Kasumi-1 (cell line): Measurements from ENCODE around the gene MGST3.
"Not testable (repeated sequence)": the region's sequence is repeated elsewhere in the genome, so short reads cannot be mapped to it uniquely, and the experiment has no call there.

ENCODE experiments used
- DNase-seq, 2 experiments: peaks; one replicate each; lab custom pipeline; 2025; lab: John Stamatoyannopoulos, UW

The MGST3 gene

DNA sequence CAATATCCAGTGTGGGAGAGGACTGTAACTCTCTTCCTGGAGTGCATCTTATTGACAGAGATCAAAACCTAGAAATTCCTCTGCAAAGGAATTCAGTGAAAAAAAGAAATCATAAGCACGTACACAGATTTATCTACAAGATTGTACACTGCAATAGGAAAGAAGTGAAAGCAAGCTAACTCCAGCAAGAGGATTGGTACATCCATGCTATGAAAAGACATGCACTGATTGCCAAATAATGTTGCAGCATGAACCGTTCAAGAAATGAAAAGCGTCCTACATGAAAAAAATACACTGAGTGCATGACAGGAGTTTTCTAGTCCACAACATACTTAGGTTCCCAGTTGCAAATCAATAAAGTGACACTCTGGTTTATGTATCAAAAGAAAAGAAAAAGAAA is 1.9 kb upstream of the MGST3 start:
- DNase-seq = no peak

DNA sequence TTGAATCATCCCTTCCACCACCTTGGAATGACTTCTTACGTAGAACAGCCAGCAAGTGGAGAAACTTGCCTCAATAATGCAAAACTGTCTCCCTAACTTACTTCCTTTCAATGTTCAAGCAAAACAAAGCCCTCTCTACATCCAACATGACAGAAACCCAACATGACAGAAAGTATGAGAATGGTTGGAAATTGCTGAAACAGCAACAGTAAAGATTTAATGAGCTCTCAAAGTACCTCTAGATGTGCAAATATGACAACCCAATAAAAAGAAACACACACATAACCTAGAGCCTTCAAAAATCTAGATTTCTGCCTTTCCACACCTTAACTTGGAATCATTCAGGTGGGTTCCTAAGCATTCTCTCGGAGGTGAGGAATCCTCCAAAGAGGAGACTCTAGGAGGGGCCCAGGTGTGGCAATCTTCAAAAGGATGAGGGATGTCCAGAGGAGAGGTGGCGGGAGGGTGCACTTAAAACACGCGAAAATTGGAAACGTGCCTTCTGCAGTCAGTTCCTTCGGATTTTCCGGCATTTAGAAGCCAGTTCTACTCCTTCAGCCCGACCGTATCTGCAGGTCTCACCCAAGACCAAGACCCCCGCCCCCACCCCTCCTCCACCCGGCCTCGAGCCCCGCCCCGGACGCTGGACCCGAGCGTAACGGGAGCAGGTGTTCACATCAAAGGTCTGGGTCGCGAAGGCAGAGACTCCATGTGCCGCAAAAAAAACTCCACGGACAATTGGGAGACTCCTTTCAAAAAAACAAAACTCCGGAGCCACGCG is 996 bp upstream of the MGST3 start:
- DNase-seq = peak in 1 of 2 experiments; percentile 57

DNA sequence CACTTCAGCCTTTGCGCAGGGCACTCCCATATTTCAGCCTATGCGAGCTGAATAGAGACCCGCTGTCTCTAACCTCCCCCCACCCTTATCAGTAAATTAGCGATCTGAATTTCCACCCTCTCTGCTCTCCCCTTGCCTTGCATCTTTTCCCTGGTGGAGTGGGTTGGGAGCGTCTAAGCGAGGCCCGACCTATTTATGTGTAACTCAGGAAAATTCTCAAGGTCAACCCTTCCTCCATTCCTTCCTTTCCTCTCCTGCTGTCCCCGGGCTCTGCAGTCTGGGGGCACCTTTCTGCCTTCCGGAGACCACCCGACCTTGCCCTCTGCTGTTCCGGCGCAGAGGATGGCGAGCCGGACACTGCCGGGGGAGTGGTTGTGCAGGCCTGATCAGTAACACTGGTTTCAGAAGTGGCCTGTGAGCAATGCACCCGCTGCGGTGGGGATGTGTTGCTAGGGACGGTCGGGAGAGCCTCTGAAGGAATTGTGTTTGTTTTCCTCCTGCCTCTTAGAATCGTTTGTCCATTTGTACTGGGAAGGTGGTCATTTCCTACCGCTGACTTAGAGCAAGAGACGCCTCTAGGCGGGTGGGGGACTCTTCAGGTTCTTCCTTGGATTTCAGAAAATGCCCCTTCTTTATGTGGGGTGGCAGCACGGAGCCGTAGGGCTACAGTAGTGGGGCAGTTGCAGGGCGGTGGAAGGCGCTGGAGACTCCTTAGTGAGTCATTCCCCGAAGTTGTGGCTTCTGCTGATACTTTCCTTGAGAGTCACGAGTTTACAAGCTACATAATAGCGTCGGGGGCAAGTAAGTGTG is 513 bp downstream of the MGST3 start:
- peak; percentile 74 to 85 for DNase-seq

DNA sequence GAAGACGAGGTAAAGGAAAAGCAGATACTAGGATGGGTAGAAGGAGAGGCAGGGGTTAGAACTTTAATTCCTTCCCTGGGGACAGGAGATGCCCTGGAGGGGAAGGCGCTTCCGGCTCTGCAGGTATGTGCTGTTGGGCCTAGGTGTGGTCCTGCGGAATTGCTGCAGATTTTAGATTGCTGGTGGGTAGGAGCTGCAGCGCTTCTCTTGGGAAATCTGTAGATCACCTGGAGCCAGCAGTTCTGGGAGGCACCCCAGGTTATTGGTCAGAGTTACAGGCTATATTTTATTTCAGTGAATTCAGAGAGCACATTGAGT is 1.1 kb downstream of the MGST3 start:
- DNase-seq = no peak

DNA sequence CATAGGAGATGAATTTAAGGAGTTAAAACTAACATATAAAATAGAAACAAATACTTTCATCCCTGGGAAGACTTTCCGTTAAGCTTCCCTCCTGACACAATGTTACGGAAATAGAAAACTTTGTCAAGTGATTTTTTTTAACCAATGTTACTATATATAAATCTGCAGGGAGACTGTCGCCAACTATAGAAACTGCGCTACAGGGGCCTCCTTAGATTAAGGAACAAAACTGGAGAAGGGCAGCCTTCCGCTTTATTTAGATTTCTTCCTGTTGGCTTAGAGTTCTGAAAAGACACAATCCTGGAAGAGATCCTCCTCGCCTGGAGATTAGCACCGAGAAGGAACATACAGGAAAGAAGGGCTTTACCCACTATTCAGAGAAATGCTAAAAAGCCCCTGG is 1.5 kb downstream of the MGST3 start:
- DNase-seq = peak; percentile 30 to 48

DNA sequence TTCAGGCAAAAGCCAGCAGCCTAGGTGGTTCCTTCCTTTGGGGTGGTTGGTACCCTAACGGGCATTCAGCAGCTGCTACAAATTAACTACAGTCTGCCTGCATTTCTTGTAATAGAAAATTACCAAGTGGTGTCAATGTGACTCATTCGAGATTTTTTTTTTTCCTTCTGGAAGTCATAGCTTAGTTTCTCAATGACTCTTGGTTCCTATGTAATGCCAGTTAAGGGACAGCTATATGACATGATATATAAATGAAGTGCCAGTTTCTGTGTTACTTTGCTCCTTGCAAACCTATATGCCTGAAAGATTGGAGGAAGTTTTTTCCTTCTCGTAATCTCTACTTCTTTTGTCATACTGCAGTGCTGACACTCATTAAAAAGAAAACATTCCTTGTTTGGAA is 2.6 kb downstream of the MGST3 start:
- DNase-seq = no peak

DNA sequence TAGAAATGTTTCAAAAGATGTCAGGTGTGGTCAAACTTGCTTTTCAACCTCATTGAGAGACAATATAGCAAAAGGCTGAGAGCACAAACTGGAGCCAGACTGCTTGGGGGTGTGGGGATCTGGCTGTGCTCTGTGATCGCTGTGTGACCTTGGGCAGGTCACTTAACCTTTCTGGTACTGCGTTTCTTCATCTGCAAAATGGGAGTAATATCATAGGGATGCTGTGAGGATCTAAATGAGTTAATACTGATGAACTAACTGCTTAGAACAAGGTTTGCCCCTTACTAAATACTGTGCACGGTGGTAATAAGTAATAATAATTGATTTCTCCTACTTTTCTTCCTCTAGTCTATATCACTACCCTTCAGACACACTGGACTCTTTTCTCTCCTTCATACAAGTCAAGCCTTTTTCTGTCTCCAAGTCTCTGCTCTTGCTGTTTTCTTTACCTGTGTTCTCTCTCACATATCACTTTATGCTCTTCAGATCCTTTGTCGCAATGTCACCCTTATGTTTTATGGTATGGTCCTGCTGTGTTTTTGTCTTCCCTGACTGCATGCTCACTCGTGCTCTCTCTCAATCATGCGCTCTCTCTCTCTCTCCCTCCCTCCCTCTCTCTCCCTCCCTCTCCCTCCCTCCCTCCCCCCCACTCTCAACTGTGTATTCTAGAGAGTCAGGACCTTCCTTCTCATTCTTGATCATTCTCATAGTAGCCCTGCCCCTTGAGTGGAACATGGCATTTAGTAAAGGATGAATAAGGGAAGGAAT is 3.3 kb downstream of the MGST3 start:
- DNase-seq = no peak

DNA sequence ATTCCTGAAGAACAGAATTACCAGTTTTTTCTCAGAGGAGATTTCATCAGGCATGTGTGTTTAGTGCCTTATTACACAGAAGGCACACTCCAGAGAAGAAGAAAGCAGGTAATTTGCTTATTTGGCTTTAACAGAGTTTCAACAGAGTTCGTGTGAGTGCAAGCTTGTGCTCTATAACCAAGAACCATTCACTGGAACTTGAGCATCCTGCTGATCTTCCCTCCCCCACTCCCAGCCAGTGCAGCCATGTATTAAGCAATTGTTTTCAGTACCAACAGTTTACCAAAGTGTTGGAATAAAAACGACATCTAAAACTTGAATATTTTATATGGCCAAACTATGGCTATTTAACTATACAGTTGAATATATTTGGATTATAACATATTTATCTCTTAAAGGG is 4.3 kb downstream of the MGST3 start:
- no peak for DNase-seq

DNA sequence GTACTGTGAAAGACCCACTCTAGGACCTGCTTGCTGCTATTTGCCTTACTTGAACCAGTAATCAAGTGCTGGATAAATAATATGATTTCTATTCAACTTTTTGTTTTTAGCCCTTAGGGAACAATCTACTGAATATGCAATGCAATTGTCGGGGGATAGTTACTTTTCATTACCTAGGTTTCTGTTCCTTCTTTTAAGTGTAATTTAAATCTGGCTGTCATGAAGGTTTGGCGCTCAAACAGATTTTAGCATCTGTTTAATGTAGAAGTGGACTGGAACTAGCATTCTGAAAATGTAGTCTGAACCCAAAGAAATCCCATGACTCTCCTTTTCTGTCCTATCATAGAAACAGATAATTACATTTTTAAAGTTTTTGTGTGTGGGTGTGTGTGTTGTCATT is 4.8 kb downstream of the MGST3 start:
- no peak for DNase-seq

DNA sequence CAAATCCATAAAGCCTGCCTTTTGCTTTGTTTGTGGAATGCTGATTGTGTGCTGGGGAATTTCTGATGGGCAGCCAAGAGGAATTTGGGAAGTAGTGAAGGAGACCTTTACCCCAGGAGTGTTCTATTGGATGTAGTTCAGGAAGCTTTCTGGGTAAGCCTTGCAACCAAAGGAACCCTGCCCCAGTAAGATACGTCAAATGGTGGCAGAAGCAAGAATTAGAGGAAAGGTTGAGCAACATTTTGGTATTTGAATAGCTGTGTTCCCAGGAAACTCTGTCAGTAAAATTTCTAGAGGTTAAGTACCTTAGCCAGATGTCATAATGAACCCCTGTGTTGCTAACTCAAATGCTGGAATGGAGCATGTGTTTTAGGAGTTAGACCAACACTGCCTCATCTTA is 6.4 kb downstream of the MGST3 start:
- no peak for DNase-seq

DNA sequence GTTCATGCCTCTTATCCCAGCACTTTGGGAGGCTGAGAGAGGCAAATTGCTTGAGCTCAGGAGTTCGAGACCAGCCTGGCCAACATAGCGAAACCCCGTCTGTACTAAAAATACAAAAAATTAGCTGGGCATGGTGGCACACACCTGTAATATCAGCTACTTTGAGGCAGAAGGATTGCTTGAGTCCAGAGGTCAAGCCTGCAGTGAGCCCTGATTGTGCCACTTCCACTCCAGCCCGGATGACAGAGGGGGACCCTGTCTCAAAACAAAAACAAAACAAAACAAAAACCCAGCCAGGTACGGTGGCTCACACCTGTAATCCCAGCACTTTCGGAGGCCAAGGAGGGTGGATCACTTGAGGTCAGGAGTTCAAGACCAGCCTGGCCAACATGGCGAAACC is 7.2 kb downstream of the MGST3 start:
- DNase-seq = not testable (repeated sequence)

DNA sequence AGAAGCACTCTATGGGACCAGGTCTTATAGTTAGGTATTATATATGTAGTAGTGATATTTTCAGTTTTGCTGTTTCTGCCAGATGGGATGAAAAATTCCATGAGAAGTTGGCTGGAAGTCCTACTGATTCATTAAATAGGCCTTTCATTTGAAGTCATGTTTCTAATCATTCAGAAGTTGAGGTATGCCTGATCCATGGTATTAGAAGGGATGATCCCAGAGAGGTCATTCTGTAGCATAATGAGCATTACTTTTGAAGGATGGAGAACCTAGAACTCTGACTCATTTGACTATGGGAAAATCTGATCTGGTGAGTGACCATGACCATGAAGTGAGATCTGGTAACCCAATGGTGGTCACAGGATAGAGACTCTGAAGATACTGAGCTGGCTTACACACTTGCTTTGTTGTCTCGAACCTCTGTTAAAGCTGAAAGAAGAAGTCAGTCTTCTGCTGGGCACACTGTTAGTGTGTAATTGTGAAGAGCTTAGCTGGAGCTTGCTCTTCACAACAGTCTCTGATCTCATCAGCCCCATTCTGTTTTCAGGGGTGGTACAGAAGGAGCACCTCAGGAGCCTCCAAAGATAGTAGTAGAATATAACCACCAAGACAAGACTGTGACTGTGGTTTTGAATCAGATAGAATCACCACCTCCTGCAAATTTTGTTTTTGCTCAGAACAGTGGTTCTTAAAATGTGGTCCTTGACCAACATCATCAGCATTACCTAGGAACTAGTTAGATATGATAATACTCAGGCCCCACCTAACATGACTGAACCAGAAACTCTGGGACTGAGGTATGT is 9.0 kb downstream of the MGST3 start:
- DNase-seq = no peak

DNA sequence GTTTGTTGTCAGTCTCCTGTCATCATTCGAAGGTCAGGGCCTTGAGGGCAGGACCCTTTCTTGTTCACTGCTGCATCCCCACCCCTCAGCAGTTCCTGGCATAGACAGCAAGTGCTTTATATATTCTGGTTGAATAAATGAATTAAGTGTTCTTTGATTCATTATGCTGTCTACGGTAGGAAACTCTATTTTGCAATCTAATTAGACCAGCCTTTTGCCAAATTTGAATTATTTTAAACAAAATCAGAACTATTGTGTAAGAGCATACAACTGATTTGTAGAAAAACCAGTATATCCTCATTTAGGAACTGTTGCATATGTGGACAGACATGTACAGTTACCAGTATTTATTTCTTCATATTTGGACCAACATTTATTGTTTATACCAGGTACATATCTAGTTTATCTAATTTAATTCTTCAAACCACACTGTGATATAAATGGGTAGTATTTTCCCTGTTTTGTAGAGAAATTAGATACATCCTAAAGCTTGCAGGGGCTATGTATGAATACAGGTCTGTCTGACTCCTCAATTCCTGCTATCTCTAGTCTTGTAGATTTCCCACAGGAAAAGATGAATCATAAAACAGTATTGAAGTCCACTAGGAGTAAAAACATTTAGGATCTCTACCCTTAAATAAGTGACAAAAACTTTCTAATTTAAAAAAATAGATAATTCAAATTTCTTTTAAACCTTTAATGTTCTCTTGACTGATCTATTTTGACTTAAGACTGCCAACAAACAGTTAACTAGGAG is 10.4 kb downstream of the MGST3 start:
- no peak for DNase-seq

DNA sequence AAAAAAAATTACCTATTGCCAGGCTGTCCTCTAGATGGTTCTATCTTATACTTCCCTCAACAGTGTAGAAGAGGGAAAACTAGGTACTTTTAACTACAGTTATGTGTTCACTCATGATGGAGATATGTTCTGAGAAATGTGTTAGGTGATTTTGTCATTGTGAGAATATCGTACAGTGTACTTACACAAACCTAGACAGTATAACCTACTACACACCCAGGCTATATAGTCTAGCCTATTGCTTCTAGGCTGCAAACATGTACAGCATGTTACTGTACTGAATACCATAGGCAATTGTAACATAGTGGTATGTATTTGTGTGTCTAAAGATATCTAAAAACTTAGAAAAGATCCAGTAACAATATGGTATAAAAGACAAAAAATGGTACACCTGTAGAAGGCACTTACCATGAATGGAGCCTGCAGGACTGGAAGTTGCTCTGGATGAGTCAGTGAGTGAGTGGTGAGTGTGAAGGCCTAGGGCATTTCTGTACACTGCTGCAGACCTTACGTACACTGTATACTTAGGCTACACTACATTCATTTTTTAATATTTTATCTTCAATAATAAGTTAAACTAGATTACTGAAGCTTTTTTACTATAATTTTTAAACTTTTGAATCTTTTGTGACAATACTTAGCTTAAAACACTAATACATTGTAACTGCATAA is 13.2 kb downstream of the MGST3 start:
- DNase-seq = no peak

DNA sequence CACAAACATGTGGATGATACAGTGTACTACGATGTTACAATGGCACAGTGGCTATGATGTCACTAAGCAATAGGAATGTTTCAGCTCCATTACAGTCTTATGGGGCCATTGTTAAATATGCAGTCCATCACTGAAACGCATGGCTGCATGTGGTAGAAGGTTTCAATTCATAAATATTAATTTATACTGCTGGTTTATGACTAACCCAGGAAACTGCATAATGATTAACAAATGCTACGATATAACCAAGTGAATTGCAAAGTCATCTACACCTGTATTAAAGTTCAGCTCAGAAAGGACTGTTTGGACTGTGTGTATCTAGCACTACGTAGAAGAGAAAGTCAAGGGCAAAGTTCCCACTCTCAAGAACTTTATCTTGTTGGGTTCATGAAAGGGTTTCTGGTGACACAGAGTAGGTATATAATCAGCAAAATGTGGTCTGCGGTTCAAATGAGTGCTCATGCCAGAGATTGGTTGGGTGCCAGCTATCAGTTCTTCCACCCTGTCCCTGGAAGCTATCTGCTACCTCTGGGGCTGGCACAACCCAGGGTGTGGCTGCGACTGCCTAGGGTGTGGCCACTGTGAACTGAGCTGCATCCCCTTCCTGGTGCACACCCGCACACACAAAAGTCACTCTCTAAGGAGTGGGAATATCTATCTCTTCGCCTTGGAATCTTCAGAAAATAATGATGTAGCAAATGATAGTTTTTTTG is 14.8 kb downstream of the MGST3 start:
- DNase-seq = no peak

DNA sequence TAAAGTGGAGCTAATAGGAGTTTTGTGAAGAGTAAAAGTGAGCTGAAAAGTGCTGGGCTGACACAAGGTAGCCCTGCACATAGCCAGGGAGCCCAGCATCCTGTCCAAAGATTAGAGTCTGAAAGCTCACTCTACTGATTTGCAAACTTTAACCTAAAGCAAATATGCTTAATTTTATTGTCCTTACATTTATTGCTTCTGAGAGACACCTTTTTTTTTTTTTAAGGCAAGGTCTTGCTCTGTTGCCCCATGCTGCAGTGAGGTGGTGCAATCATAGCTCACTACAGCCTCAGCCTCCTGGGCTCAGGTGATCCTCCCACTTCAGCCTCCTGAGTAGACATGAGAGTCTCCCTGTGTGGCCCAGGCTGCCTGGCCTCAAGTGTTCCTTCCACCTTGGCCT is 16.5 kb downstream of the MGST3 start:
- no peak for DNase-seq

DNA sequence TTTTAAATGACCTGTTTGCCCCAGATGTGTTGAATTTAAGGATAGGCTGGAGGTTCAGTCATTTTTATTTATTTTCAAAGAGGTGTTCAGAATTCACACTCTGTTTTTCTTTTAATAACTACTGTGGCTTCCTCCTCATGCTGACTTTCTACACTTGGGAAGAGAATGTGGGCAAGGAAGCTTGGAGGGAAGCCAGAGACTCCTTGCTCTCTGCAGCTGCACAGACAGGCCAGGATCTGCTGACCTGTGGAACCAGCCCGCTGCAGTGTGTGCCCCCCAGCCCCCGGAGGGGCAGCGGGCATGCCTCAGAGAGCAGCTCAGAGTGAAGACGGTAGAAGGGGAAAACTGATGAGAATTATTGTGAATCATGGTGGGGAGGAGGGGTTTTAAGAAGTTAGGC is 16.9 kb downstream of the MGST3 start:
- no peak for DNase-seq

DNA sequence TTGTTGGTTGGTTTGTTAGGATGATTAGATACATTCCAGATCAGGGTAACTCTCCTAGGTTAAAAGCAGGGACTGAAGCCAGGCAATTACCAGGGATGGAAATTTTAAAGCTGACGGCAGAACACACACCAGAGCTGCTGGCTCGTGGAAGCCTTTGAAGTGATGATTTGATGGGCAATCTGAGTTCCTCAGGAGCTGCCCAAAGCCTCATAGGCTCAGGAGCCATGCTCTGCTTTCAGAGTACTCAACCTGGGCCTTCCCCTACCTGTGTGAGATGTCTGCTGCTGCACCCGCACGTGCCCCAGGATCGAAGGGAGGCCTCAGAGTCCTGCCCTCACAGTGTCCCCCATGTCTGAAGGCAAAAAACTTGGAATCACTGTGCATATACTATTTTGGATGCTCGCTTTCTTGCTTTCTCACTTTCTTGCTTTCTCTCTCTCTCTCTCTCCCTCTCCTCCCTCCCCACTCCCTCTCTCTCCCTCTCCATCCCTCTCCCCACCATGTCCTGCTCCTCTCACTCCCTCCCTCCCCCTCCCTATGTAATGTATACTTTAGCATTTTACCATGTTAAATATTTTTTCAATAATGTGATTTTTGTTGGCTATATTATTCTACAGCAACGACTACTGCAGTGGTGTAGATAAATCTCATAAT is 18.0 kb downstream of the MGST3 start:
- DNase-seq = no peak

DNA sequence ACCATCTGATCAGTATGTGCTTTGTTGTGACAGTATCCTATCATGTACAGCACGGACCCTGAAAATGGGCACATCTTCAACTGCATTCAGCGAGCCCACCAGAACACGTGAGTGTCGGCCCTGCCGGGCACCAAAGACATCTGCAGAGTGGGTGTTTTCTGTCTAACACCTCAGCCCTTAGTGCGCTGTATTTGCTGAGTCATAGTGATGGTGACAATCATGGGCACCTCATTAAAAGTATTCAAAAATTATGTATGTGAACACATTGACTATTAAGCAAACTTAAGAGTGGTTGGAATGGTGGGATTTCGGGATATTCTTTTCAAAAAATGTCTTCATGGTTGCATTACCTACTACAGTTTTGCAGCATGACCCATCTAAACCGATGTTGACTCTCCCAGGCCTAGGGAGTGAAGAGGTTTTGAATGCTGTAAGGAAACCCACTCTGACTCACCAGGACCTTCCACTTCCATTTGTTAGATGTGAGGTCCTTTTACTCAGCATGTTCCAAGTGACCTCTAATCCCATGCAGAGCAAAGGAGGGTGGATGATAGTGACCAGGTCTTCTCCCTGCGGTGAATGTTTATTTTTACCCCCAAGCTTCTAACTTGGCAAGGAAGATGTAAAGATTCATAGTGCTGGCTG is 20.1 kb downstream of the MGST3 start:
- DNase-seq = no peak
